ENCODE measurements around the gene PHC2. TPM values are rescaled to one million over a fixed set of nuclear protein-coding genes. Genes with fewer than 3 reads are reported as not detected.

The PHC2 gene
- total RNA-seq, 1 donor from 2014 or later, result 31.3 TPM

DNA sequence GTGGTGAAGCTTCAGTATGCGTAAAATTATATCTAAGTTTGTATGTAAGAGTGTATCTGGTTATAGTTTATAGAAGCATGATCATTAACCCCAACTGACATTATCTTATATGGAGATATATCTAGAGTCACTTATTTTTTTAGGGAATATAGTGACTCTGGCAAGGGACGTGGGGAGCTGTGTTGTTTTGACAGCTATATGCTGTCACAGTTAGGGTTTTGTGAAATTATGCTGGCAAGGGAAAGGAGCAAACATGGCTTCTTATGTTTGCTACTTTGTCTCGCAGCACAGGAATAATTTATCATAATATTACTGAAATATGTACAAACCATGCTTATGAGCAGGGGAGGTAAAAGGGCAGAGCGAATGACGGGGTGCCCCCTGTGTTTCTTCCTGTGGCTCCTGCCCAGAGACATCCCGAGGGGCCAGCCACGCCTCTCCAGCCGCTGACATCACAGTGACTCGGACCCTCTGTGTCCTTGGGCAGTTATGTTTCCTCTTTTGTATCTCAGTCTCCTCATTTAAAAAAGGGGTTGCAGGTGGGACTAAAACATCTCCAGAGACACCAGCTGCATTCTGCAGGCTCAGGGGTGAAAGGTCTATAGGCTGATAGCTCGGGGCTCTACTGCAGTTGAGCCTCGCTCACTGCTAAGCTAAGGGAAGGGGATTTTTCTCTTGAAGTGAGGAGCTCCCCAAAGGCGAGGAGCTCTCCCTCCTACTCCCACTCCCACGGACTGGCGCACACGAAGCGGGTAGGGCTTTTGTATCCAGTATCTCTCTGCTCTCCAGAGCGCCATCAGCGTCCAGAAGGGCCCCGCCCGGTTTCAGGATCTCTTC, 124.9 kb downstream of the PHC2 start:
- no peaks in the 10 kb centered on the region for H3K36me3 ChIP-seq (ENCODE audit: control insufficient read depth in 3 of 3, insufficient read depth in 3 of 3, low read length in 3 of 3)
- no peak overlapping the region for H3K4me3 ChIP-seq (ENCODE audit: low read length in 3 of 3)
- H3K9me3 ChIP-seq (ENCODE audit: control insufficient read depth in 3 of 3, low read length in 3 of 3), result no peaks in the 10 kb centered on the region
- peaks cover 4 to 14% (median 5%) of the 10 kb centered on the region in 3 donors for H3K27me3 ChIP-seq (ENCODE audit: control insufficient read depth in 3 of 3, insufficient read depth in 3 of 3, low read length in 3 of 3)
- no peak overlapping the region for H3K27ac ChIP-seq (ENCODE audit: low read depth, low read length)
- peaks cover 5 to 8% (median 5%) of the 10 kb centered on the region in 3 donors for H3K4me1 ChIP-seq (ENCODE audit: control insufficient read depth in 3 of 3, insufficient read depth in 3 of 3, low read length in 3 of 3)
- H3K9ac ChIP-seq (ENCODE audit: low read depth in 1 of 3, low read length in 3 of 3), result no peak overlapping the region

DNA sequence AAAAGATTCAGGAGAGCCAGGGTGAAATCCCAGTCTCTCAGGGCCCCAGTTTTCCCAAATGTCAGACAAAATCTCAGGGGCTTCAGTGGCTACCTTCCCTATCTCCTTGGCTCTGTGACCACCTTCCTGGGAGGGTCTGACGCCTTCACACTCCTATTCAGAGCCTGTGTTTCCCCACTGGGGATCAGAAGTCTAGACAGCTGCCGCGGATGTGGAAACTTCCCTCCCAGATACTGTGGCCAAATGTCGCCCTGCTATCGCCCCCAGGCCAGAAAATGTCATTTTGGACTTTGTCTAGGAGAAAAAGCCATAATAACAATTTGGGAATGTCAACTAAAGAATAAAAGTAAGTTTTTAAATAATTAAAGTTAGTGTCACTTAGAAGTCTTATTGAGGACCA, 125.9 kb downstream of the PHC2 start:
- H3K27ac ChIP-seq (ENCODE audit: low read depth, low read length), result no peak overlapping the region
- H3K36me3 ChIP-seq (ENCODE audit: control insufficient read depth in 3 of 3, insufficient read depth in 3 of 3, low read length in 3 of 3), result no peaks in the 10 kb centered on the region
- H3K4me3 ChIP-seq (ENCODE audit: low read length in 3 of 3), result no peak overlapping the region
- no peak overlapping the region for H3K9ac ChIP-seq (ENCODE audit: low read depth in 1 of 3, low read length in 3 of 3)
- H3K27me3 ChIP-seq (ENCODE audit: control insufficient read depth in 3 of 3, insufficient read depth in 3 of 3, low read length in 3 of 3), result peaks cover 4 to 14% (median 5%) of the 10 kb centered on the region in 3 donors
- peaks cover 8 to 12% (median 11%) of the 10 kb centered on the region in 3 donors for H3K4me1 ChIP-seq (ENCODE audit: control insufficient read depth in 3 of 3, insufficient read depth in 3 of 3, low read length in 3 of 3)
- H3K9me3 ChIP-seq (ENCODE audit: control insufficient read depth in 3 of 3, low read length in 3 of 3), result no peaks in the 10 kb centered on the region

DNA sequence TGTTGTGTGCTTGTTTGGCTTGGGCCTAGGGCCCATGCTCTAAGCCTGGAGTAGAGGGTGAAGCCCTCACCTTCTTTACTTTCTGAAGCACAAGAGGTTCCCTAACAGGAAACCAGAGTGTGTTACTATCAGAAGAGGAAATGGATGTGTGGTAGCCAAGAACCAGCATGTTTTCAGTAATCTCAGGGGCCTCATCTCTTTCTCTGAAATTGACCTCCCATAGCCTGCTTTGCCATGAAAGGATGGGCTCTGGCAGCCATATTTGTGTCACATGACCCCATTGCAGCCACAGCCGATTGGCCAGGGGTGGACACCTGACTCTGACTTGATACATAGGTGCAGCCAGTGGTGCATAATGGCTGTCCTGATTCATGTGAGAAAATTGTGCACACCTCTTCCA, 128.6 kb downstream of the PHC2 start:
- peaks cover 8 to 19% (median 14%) of the 10 kb centered on the region in 3 donors for H3K4me1 ChIP-seq (ENCODE audit: control insufficient read depth in 3 of 3, insufficient read depth in 3 of 3, low read length in 3 of 3)
- no peaks in the 10 kb centered on the region for H3K9me3 ChIP-seq (ENCODE audit: control insufficient read depth in 3 of 3, low read length in 3 of 3)
- peaks cover 4 to 14% (median 5%) of the 10 kb centered on the region in 3 donors for H3K27me3 ChIP-seq (ENCODE audit: control insufficient read depth in 3 of 3, insufficient read depth in 3 of 3, low read length in 3 of 3)
- peaks cover 3 to 16% (median 12%) of the 10 kb centered on the region in 3 donors for H3K36me3 ChIP-seq (ENCODE audit: control insufficient read depth in 3 of 3, insufficient read depth in 3 of 3, low read length in 3 of 3)
- H3K4me3 ChIP-seq (ENCODE audit: low read length in 3 of 3), result no peak overlapping the region
- H3K27ac ChIP-seq (ENCODE audit: low read depth, low read length), result no peak overlapping the region
- no peak overlapping the region for H3K9ac ChIP-seq (ENCODE audit: low read depth in 1 of 3, low read length in 3 of 3)

DNA sequence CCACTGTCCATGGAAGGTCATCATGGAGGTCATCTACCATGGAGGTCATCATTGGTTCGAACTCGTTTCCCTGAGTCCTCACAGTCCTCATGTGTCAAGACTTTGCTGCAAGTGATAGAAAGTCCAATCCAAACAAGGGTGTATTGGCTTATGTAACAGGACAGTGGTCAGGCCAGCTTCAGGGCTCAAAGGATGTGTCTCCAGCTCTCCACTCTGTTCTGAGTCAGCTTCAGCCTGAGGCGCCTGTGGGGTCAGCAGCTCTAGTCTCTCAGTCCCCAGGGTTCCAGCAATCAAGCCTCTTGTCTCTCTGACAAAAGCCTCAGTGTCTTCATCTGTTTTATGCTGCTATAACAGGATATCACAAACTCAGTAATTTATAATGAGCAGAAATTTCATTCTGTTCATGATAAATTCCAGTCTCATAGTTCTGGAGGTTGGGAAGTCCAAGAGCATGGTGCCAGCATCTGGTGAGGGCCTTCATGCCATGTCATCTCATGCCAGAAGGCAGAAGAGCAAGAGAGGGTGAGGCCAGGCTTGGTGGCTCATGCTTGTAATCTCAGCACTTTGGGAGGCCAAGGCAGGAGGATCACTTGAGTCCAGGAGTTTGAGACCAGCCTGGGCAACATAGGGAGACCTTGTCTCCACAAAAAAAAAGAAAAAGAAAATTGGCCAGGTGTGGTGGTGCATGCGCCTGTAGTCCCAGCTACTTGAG, 129.5 kb downstream of the PHC2 start:
- H3K27ac ChIP-seq (ENCODE audit: low read depth, low read length), result no peak overlapping the region
- H3K9me3 ChIP-seq (ENCODE audit: control insufficient read depth in 3 of 3, low read length in 3 of 3), result no peaks in the 10 kb centered on the region
- H3K36me3 ChIP-seq (ENCODE audit: control insufficient read depth in 3 of 3, insufficient read depth in 3 of 3, low read length in 3 of 3), result peaks cover 3 to 19% (median 13%) of the 10 kb centered on the region in 3 donors
- H3K27me3 ChIP-seq (ENCODE audit: control insufficient read depth in 3 of 3, insufficient read depth in 3 of 3, low read length in 3 of 3), result peaks cover 0 to 7% (median 0%) of the 10 kb centered on the region in 3 donors
- H3K9ac ChIP-seq (ENCODE audit: low read depth in 1 of 3, low read length in 3 of 3), result no peak overlapping the region
- no peak overlapping the region for H3K4me3 ChIP-seq (ENCODE audit: low read length in 3 of 3)
- peaks cover 3 to 14% (median 11%) of the 10 kb centered on the region in 3 donors for H3K4me1 ChIP-seq (ENCODE audit: control insufficient read depth in 3 of 3, insufficient read depth in 3 of 3, low read length in 3 of 3)

DNA sequence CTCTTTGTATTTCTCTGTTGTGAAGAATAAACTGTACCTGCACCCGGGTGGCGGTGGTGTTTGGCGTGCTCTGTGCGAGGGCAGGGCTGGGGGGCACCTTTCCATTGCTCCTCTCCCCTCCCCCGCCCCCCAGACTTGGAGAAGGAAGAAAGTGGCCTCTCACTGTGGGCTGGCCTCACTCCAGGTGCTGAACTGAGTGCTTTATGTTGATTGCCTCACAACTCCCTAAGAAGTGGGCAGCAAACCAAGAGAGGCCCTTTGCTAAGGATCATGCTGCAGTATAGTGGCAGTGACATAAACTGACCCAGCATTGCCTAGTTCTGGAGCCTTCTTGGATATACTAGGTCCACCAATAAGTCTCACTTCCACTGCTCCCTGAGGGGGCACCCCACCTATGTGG, 130.2 kb downstream of the PHC2 start:
- H3K4me1 ChIP-seq (ENCODE audit: control insufficient read depth in 3 of 3, insufficient read depth in 3 of 3, low read length in 3 of 3), result peaks cover 0 to 18% (median 13%) of the 10 kb centered on the region in 3 donors
- H3K9me3 ChIP-seq (ENCODE audit: control insufficient read depth in 3 of 3, low read length in 3 of 3), result no peaks in the 10 kb centered on the region
- H3K9ac ChIP-seq (ENCODE audit: low read depth in 1 of 3, low read length in 3 of 3), result no peak overlapping the region
- H3K27ac ChIP-seq (ENCODE audit: low read depth, low read length), result no peak overlapping the region
- no peak overlapping the region for H3K4me3 ChIP-seq (ENCODE audit: low read length in 3 of 3)
- H3K27me3 ChIP-seq (ENCODE audit: control insufficient read depth in 3 of 3, insufficient read depth in 3 of 3, low read length in 3 of 3), result peaks cover 0 to 3% (median 0%) of the 10 kb centered on the region in 3 donors
- peaks cover 5 to 24% (median 20%) of the 10 kb centered on the region in 3 donors for H3K36me3 ChIP-seq (ENCODE audit: control insufficient read depth in 3 of 3, insufficient read depth in 3 of 3, low read length in 3 of 3)

DNA sequence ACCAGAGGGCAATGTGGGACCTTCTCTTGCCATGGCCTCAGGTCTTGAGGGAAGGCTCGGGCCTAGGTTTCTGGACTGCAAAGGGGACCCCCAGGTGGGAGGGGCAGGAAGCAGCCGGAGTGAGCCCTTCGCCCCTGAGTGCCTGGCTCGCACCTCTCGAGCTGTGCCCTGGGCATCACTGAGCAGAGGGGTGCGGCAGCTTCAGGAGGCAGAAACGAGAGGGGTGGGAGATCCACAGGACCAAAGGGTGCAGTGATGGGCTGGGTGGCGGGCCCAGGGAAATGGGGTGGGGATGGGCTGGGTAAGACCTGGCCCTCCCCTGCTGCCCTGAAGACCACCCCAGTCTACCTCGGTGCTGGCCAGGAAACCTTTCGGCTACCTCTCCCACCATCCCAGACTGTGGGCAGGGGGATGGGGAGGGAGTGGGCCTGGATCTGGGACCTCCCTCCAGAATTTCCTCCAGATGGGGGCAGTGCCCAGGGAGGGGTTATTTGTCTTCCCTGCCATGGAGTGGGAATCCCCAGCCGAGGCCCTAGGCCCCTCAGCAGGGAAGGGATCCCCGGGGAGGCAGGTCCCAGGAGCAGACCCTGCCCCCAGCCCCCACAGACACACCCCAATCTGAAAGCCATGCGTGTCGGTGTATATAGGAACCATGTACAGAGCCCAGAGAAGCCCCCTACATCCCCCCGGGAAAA, 131.3 kb downstream of the PHC2 start:
- H3K27me3 ChIP-seq (ENCODE audit: control insufficient read depth in 3 of 3, insufficient read depth in 3 of 3, low read length in 3 of 3), result no peaks in the 10 kb centered on the region
- H3K36me3 ChIP-seq (ENCODE audit: control insufficient read depth in 3 of 3, insufficient read depth in 3 of 3, low read length in 3 of 3), result peaks cover 6 to 28% (median 24%) of the 10 kb centered on the region in 3 donors
- H3K9ac ChIP-seq (ENCODE audit: low read depth in 1 of 3, low read length in 3 of 3), result no peak overlapping the region
- H3K27ac ChIP-seq (ENCODE audit: low read depth, low read length), result no peak overlapping the region
- no peak overlapping the region for H3K4me3 ChIP-seq (ENCODE audit: low read length in 3 of 3)
- H3K9me3 ChIP-seq (ENCODE audit: control insufficient read depth in 3 of 3, low read length in 3 of 3), result no peaks in the 10 kb centered on the region
- H3K4me1 ChIP-seq (ENCODE audit: control insufficient read depth in 3 of 3, insufficient read depth in 3 of 3, low read length in 3 of 3), result peaks cover 0 to 19% (median 15%) of the 10 kb centered on the region in 3 donors

DNA sequence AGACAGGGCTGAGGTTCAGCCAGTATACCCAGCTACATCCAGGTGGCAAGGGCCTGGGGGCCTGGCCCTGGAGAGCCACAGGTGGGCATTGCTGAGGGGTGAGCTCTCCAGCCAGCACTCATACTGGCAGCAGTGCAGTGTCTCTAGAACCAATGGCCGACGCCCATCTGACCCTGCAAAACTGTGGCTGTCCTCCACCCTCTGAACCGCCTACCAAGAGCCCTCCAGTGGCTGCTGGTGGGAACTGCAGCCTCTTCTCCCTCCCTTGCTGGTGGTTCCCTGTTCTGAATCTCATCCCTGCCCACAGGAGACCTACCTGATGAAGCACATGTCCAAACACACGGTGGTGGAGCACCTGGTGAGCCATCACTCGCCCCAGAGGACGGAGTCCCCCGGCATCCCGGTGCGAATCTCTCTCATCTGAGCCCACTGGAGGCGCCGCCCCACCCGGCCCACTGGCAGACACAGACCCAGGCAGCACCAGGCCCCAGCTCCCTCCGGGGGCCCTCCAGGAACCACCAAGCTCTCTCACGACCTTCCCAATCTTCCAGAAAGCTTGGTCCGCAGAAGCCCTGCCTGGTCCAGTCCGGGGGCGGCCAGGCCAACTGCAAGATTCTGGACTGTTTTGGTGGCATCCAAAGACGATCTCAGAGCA, 132.1 kb downstream of the PHC2 start:
- Histone ChIP-seq H3K4me3 (ENCODE audit: low read length in 3 of 3) (no peak overlapping the region), H3K4me1 (ENCODE audit: control insufficient read depth in 3 of 3, insufficient read depth in 3 of 3, low read length in 3 of 3) (peaks cover 0 to 19% (median 15%) of the 10 kb centered on the region in 3 donors), H3K36me3 (ENCODE audit: control insufficient read depth in 3 of 3, insufficient read depth in 3 of 3, low read length in 3 of 3) (peaks cover 10 to 37% (median 26%) of the 10 kb centered on the region in 3 donors), H3K9ac (ENCODE audit: low read depth in 1 of 3, low read length in 3 of 3) (no peak overlapping the region), H3K9me3 (ENCODE audit: control insufficient read depth in 3 of 3, low read length in 3 of 3) (no peaks in the 10 kb centered on the region), H3K27ac (ENCODE audit: low read depth, low read length) (no peak overlapping the region), H3K27me3 (ENCODE audit: control insufficient read depth in 3 of 3, insufficient read depth in 3 of 3, low read length in 3 of 3) (no peaks in the 10 kb centered on the region)

DNA sequence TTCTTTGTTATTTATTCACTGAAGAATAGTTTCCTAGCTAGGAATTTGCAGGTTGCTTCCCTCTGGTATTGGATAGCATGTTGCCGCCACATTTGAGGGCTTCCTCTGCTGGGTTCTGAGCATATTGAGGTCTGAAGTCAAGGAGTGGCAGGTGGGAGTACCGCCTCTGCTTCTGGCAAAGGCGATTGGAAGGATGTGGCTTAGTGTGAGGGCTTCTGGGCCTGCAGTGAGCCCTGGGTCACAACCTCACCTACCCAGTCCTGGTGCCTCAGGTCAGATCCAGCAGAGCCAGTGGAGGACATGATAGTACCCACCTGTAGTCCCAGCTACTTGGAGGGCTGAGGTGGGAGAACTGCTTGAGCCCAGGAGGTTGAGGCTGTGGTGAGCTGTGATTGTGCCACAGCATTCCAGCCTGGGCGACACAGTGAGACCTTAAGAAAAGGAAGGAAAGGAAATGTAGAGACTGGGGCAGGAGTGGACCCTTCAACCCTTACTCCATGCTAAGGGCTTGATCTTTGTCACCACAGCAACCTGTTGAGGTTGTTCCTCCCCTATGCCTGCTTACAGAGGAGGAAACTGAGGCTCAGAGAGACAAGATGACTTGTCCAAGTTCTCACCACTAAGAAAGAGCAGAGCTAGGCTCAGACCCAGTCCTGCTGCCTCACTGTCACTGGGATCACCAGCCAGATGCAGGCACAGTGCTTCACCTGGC, 132.8 kb downstream of the PHC2 start:
- Histone ChIP-seq H3K36me3 (ENCODE audit: control insufficient read depth in 3 of 3, insufficient read depth in 3 of 3, low read length in 3 of 3) (peaks cover 13 to 40% (median 26%) of the 10 kb centered on the region in 3 donors), H3K27ac (ENCODE audit: low read depth, low read length) (no peak overlapping the region), H3K27me3 (ENCODE audit: control insufficient read depth in 3 of 3, insufficient read depth in 3 of 3, low read length in 3 of 3) (no peaks in the 10 kb centered on the region), H3K4me1 (ENCODE audit: control insufficient read depth in 3 of 3, insufficient read depth in 3 of 3, low read length in 3 of 3) (peaks cover 0 to 19% (median 16%) of the 10 kb centered on the region in 3 donors), H3K4me3 (ENCODE audit: low read length in 3 of 3) (no peak overlapping the region), H3K9ac (ENCODE audit: low read depth in 1 of 3, low read length in 3 of 3) (no peak overlapping the region), H3K9me3 (ENCODE audit: control insufficient read depth in 3 of 3, low read length in 3 of 3) (no peaks in the 10 kb centered on the region)

DNA sequence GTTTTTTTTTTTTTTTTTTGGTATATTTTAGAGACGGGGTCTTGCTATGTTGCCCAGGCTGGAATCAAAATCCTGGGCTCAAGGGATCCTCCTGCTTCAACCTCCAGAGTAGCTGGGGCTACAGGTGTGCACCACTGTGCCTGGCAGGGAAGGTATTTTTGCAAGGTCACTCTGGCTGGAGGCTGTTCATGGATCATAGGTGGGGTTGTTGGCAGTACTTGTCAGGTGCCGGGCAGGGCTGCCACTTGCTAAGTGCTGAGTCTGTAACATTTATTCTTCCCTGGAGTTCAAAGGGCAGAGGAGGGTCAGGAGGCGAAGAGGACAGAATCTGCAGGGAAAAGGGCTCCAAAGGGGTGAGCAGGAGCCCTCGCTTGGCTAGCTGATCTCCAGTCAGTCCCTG, 134.1 kb downstream of the PHC2 start:
- Histone ChIP-seq H3K9me3 (ENCODE audit: control insufficient read depth in 3 of 3, low read length in 3 of 3) (no peaks in the 10 kb centered on the region), H3K4me1 (ENCODE audit: control insufficient read depth in 3 of 3, insufficient read depth in 3 of 3, low read length in 3 of 3) (peaks cover 0 to 19% (median 16%) of the 10 kb centered on the region in 3 donors), H3K4me3 (ENCODE audit: low read length in 3 of 3) (no peak overlapping the region), H3K27ac (ENCODE audit: low read depth, low read length) (no peak overlapping the region), H3K9ac (ENCODE audit: low read depth in 1 of 3, low read length in 3 of 3) (no peak overlapping the region), H3K27me3 (ENCODE audit: control insufficient read depth in 3 of 3, insufficient read depth in 3 of 3, low read length in 3 of 3) (no peaks in the 10 kb centered on the region), H3K36me3 (ENCODE audit: control insufficient read depth in 3 of 3, insufficient read depth in 3 of 3, low read length in 3 of 3) (peaks cover 13 to 40% (median 26%) of the 10 kb centered on the region in 3 donors)
